Endodermal cell (in vitro differentiated cells): ENCODE measurements around the gene XRN2. TPM values are rescaled to one million over a fixed set of nuclear protein-coding genes. Genes with fewer than 3 reads are reported as not detected.

ENCODE experiments used
- DNase-seq: peaks from one replicate; pipeline ENCODE4 v3.0.0-alpha.2; 2017
- H3K27ac ChIP-seq: 2 replicates; pipeline ENCODE4 v1.5.1; 2013; ENCODE audit warnings: mild to moderate bottlenecking, low read depth, low read length, moderate library complexity
- H3K27me3 ChIP-seq: 2 replicates; pipeline ENCODE4 v1.6.1; 2013; ENCODE audit warnings: mild to moderate bottlenecking, low read length, moderate library complexity; ENCODE audit not compliant: insufficient read depth, control insufficient read depth, poor library complexity, severe bottlenecking
- H3K36me3 ChIP-seq: 2 replicates; pipeline ENCODE4 v1.7.0; 2013; ENCODE audit warnings: mild to moderate bottlenecking, low read length, moderate library complexity; ENCODE audit not compliant: control insufficient read depth, insufficient read depth
- H3K4me1 ChIP-seq: one replicate; pipeline ENCODE4 v1.7.0; 2013; ENCODE audit warnings: low read length; ENCODE audit not compliant: control insufficient read depth, insufficient read depth
- H3K4me3 ChIP-seq: 2 replicates; pipeline ENCODE4 v1.5.1; 2013; ENCODE audit warnings: mild to moderate bottlenecking, low read length, moderate library complexity
- H3K9ac ChIP-seq: 2 replicates; pipeline ENCODE4 v1.6.1; 2013; ENCODE audit warnings: mild to moderate bottlenecking, low read length, moderate library complexity; ENCODE audit not compliant: poor library complexity, severe bottlenecking; ENCODE audit errors: extremely low read depth
- H3K9me3 ChIP-seq: 2 replicates; pipeline ENCODE4 v1.6.1; 2013; ENCODE audit warnings: mild to moderate bottlenecking, low read length, moderate library complexity; ENCODE audit not compliant: control insufficient read depth
- H3K27ac Mint-ChIP-seq: 2 replicates; pipeline ENCODE4 v1.8.0; 2020; ENCODE audit warnings: mixed read lengths
- H3K27me3 Mint-ChIP-seq: 2 replicates; pipeline ENCODE4 v1.8.0; 2021; ENCODE audit warnings: mild to moderate bottlenecking, mixed read lengths; ENCODE audit not compliant: insufficient read depth
- H3K36me3 Mint-ChIP-seq: 2 replicates; pipeline ENCODE4 v1.8.0; 2020; ENCODE audit warnings: low read depth, mixed read lengths
- H3K4me1 Mint-ChIP-seq: 2 replicates; pipeline ENCODE4 v1.8.0; 2020; ENCODE audit warnings: mixed read lengths
- H3K4me3 Mint-ChIP-seq: 2 replicates; pipeline ENCODE4 v1.8.0; 2020; ENCODE audit warnings: mild to moderate bottlenecking, moderate library complexity, mixed read lengths
- H3K9me3 Mint-ChIP-seq: 2 replicates; pipeline ENCODE4 v1.8.0; 2020; ENCODE audit warnings: mild to moderate bottlenecking, mixed read lengths
- WGBS, 2 experiments: methylation state at CpG; one replicate each; pipeline versions ENCODE4 v1.1.5 to v1.1.7; 2013; ENCODE audit warnings: missing lambda C conversion rate in 2 of 2, mixed read lengths in 1 of 2; ENCODE audit not compliant: insufficient coverage in 1 of 2, insufficient read length in 1 of 2; 5-methylcytosine and 5-hydroxymethylcytosine counted together
- total RNA-seq, 2 donors: library from RNA; stranded (reverse); fragmentation: NEBNext Ultra II Directional in 1 of 2; extraction: Animal tissue kit (Norgen Biotek cat#: 25700) in 1 of 2; gene quantifications; 2 replicates in 1 of 2; 3 replicates in 1 of 2; pipeline ENCODE4 v1.2.1, GENCODE V29; 2021
- TF ChIP-seq, protein P1 (sequence below): fragments of 200-600 bp; sonication (generic); conservative IDR thresholded peaks from 2 replicates; pipeline ENCODE4 v1.5.0; 2021; ENCODE audit warnings: antibody characterized with exemption, mild to moderate bottlenecking

Gene XRN2
- total RNA-seq, 2 donors from 2014 or later, result 91.5 to 101 TPM

GRCh38 chr20:21380711-21381110, 77.6 kb downstream of the XRN2 start:
- no peaks in the 10 kb centered on the region for H3K27me3 ChIP-seq
- H3K27ac ChIP-seq, result no peak overlapping the region
- Mint-ChIP-seq H3K9me3 (no peaks in the 10 kb centered on the region), H3K27ac (no peak overlapping the region), H3K4me3 (no peak overlapping the region), H3K4me1 (peaks cover 3% of the 10 kb centered on the region), H3K36me3 (peaks cover 31% of the 10 kb centered on the region), H3K27me3 (no peaks in the 10 kb centered on the region)
- H3K9me3 ChIP-seq, result no peaks in the 10 kb centered on the region
- H3K4me3 ChIP-seq, result no peak overlapping the region
- 88 to 100% methylated on average over 1 to 2 of the region's 2 CpGs for WGBS, 2 experiments
- TF ChIP-seq, protein P1, sequence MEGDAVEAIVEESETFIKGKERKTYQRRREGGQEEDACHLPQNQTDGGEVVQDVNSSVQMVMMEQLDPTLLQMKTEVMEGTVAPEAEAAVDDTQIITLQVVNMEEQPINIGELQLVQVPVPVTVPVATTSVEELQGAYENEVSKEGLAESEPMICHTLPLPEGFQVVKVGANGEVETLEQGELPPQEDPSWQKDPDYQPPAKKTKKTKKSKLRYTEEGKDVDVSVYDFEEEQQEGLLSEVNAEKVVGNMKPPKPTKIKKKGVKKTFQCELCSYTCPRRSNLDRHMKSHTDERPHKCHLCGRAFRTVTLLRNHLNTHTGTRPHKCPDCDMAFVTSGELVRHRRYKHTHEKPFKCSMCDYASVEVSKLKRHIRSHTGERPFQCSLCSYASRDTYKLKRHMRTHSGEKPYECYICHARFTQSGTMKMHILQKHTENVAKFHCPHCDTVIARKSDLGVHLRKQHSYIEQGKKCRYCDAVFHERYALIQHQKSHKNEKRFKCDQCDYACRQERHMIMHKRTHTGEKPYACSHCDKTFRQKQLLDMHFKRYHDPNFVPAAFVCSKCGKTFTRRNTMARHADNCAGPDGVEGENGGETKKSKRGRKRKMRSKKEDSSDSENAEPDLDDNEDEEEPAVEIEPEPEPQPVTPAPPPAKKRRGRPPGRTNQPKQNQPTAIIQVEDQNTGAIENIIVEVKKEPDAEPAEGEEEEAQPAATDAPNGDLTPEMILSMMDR, result no peak
- no peak overlapping the region for H3K9ac ChIP-seq
- no peaks in the 10 kb centered on the region for H3K4me1 ChIP-seq
- peaks cover 67% of the 10 kb centered on the region for H3K36me3 ChIP-seq
- no peak for DNase-seq

- TF ChIP-seq, protein P1, result no peak
- H3K9me3 Mint-ChIP-seq, result no peaks in the 10 kb centered on the region
- peaks cover 3% of the 10 kb centered on the region for H3K4me1 Mint-ChIP-seq
- no peak for DNase-seq
- no peaks in the 10 kb centered on the region for H3K4me1 ChIP-seq
- no peaks in the 10 kb centered on the region for H3K27me3 ChIP-seq
- peaks cover 68% of the 10 kb centered on the region for H3K36me3 ChIP-seq
- no peak overlapping the region for H3K27ac Mint-ChIP-seq
- no peak overlapping the region for H3K27ac ChIP-seq
- peaks cover 33% of the 10 kb centered on the region for H3K36me3 Mint-ChIP-seq
- no peak overlapping the region for H3K9ac ChIP-seq
- no peak overlapping the region for H3K4me3 Mint-ChIP-seq
- H3K27me3 Mint-ChIP-seq, result no peaks in the 10 kb centered on the region
- H3K9me3 ChIP-seq, result no peaks in the 10 kb centered on the region
- WGBS, 2 experiments, result 100% methylated on average over 1 of the region's 1 CpG; no CpG with 5 or more reads in 1 of the 2 experiments
- H3K4me3 ChIP-seq, result no peak overlapping the region
Measured at GRCh38 chr20:21381619-21382018, 78.5 kb downstream of the XRN2 start.

- Histone ChIP-seq H3K4me3 (no peak overlapping the region), H3K4me1 (no peaks in the 10 kb centered on the region), H3K36me3 (peaks cover 86% of the 10 kb centered on the region), H3K27me3 (peaks cover 4% of the 10 kb centered on the region), H3K27ac (no peak overlapping the region), H3K9me3 (no peaks in the 10 kb centered on the region), H3K9ac (no peak overlapping the region)
- 89 to 94% methylated on average over 3 to 5 of the region's 5 CpGs for WGBS, 2 experiments
- Mint-ChIP-seq H3K4me1 (no peaks in the 10 kb centered on the region), H3K9me3 (no peaks in the 10 kb centered on the region), H3K27ac (no peak overlapping the region), H3K36me3 (peaks cover 38% of the 10 kb centered on the region), H3K4me3 (no peak overlapping the region), H3K27me3 (no peaks in the 10 kb centered on the region)
- DNase-seq, result no peak
- TF ChIP-seq, protein P1, result no peak
Measured at GRCh38 chr20:21384308-21384892, 81.3 kb downstream of the XRN2 start.
